Measurements from ENCODE around the gene HFM1.

HFM1 gene

DNA sequence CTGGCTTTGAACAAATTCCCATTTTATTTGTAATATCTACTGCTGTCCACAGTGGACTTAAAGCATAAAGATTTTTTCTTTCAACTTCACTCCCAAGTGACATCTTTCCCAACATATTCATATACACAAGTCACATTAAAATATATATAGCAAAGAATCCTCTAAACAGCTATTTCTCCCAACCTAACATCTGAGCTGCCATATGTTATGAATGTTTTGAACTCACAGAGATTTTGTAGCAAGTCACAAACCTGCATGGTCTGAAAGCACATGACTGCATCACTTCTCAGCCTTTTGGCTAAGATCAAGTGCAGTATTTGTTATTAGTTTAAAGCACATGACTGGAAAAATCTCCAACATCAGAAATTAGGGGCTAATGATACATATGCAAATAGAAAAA, 7.7 kb upstream of the HFM1 start:
- Histone ChIP-seq H3K27me3 (ENCODE audit: control insufficient read depth in 5 of 5, insufficient read depth in 4 of 5, low read length in 5 of 5) (no peaks in the 10 kb centered on the region), H3K9me3 (ENCODE audit: control insufficient read depth in 5 of 5, low read length in 5 of 5) (no peaks in the 10 kb centered on the region), H3K9ac (ENCODE audit: low read length in 5 of 5) (no peak overlapping the region), H3K4me3 (ENCODE audit: low read depth in 1 of 5, low read length in 5 of 5) (no peak overlapping the region), H3K27ac (ENCODE audit: low read depth, low read length) (no peak overlapping the region), H3K4me1 (ENCODE audit: control insufficient read depth in 5 of 5, insufficient read depth in 5 of 5, low read length in 5 of 5) (no peaks in the 10 kb centered on the region), H3K36me3 (ENCODE audit: control insufficient read depth in 5 of 5, insufficient read depth in 5 of 5, low read length in 5 of 5) (no peaks in the 10 kb centered on the region)

DNA sequence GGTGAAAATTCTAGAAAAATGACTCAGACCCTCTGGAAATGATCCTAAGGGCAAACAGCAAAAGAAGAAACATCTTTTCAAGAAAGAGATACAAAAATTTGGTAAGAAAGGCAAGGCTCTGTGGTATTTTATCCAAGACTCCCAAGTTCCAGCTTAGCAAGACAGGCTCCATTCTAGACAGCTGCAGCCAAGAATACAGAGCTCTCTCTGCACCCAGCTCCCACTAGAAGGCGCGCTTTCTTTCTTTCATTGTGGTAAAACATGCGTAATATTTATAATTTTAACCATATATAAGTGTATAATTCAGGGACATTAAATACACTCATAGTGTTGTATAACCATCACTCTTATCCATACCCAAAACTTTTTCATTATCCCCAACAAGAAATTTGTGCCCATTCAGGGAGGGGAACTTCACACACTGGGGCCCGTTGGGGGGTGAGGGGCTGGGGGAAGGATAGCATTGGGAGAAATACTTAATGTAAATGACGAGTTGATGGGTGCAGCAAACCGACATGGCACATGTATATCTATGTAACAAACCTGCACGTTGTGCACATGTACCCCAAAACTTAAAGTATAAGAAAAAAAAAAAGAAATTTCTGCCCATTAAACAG, 2.2 kb upstream of the HFM1 start:
- Histone ChIP-seq H3K27me3 (ENCODE audit: control insufficient read depth in 5 of 5, insufficient read depth in 4 of 5, low read length in 5 of 5) (no peaks in the 10 kb centered on the region), H3K4me1 (ENCODE audit: control insufficient read depth in 5 of 5, insufficient read depth in 5 of 5, low read length in 5 of 5) (peaks cover 0 to 12% (median 5%) of the 10 kb centered on the region in 5 donors), H3K36me3 (ENCODE audit: control insufficient read depth in 5 of 5, insufficient read depth in 5 of 5, low read length in 5 of 5) (no peaks in the 10 kb centered on the region), H3K9me3 (ENCODE audit: control insufficient read depth in 5 of 5, low read length in 5 of 5) (no peaks in the 10 kb centered on the region), H3K9ac (ENCODE audit: low read length in 5 of 5) (no peak overlapping the region), H3K27ac (ENCODE audit: low read depth, low read length) (no peak overlapping the region), H3K4me3 (ENCODE audit: low read depth in 1 of 5, low read length in 5 of 5) (no peak overlapping the region)

GRCh38 chr1:91402023-91402422, 2.6 kb downstream of the HFM1 start:
- Histone ChIP-seq H3K9me3 (ENCODE audit: control insufficient read depth in 5 of 5, low read length in 5 of 5) (no peaks in the 10 kb centered on the region), H3K4me1 (ENCODE audit: control insufficient read depth in 5 of 5, insufficient read depth in 5 of 5, low read length in 5 of 5) (peaks cover 0 to 15% (median 8%) of the 10 kb centered on the region in 5 donors), H3K36me3 (ENCODE audit: control insufficient read depth in 5 of 5, insufficient read depth in 5 of 5, low read length in 5 of 5) (no peaks in the 10 kb centered on the region), H3K4me3 (ENCODE audit: low read depth in 1 of 5, low read length in 5 of 5) (no peak overlapping the region), H3K27ac (ENCODE audit: low read depth, low read length) (no peak overlapping the region), H3K27me3 (ENCODE audit: control insufficient read depth in 5 of 5, insufficient read depth in 4 of 5, low read length in 5 of 5) (no peaks in the 10 kb centered on the region), H3K9ac (ENCODE audit: low read length in 5 of 5) (no peak overlapping the region)

DNA sequence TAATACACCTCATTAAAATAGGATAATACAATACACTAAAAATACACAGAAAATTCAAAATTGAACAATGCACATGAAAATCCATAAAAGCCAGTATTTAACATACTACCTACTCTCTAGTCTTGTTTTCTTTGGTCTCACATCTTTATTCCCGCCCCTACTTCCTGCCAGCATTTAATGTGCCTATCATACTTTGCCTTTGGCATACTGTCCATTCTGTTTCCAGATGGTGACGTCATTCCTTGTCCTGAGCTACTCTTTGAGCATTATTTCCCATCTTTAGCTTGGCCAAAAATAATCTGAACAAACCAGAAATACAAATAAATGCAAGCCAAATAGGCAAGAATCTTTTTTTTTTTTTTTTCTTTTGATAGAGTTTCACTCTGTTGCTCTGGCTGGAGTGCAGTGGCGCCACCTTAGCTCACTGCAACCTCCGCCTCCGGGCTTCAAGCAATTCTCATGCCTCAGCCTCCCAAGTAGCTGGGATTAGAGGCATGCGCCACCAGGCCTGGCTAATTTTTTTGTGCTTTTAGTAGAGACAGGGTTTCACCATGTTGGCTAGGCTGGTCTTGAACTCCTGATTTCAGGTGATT, 4.4 kb downstream of the HFM1 start:
- Histone ChIP-seq H3K27ac (ENCODE audit: low read depth, low read length) (no peak overlapping the region), H3K36me3 (ENCODE audit: control insufficient read depth in 5 of 5, insufficient read depth in 5 of 5, low read length in 5 of 5) (no peaks in the 10 kb centered on the region), H3K9me3 (ENCODE audit: control insufficient read depth in 5 of 5, low read length in 5 of 5) (no peaks in the 10 kb centered on the region), H3K4me1 (ENCODE audit: control insufficient read depth in 5 of 5, insufficient read depth in 5 of 5, low read length in 5 of 5) (peaks cover 0 to 15% (median 8%) of the 10 kb centered on the region in 5 donors), H3K4me3 (ENCODE audit: low read depth in 1 of 5, low read length in 5 of 5) (no peak overlapping the region), H3K9ac (ENCODE audit: low read length in 5 of 5) (no peak overlapping the region), H3K27me3 (ENCODE audit: control insufficient read depth in 5 of 5, insufficient read depth in 4 of 5, low read length in 5 of 5) (no peaks in the 10 kb centered on the region)

GRCh38 chr1:91398291-91398690, 6.3 kb downstream of the HFM1 start:
- Histone ChIP-seq H3K27ac (ENCODE audit: low read depth, low read length) (no peak overlapping the region), H3K4me3 (ENCODE audit: low read depth in 1 of 5, low read length in 5 of 5) (no peak overlapping the region), H3K9ac (ENCODE audit: low read length in 5 of 5) (no peak overlapping the region), H3K9me3 (ENCODE audit: control insufficient read depth in 5 of 5, low read length in 5 of 5) (no peaks in the 10 kb centered on the region), H3K36me3 (ENCODE audit: control insufficient read depth in 5 of 5, insufficient read depth in 5 of 5, low read length in 5 of 5) (no peaks in the 10 kb centered on the region), H3K27me3 (ENCODE audit: control insufficient read depth in 5 of 5, insufficient read depth in 4 of 5, low read length in 5 of 5) (no peaks in the 10 kb centered on the region), H3K4me1 (ENCODE audit: control insufficient read depth in 5 of 5, insufficient read depth in 5 of 5, low read length in 5 of 5) (peaks cover 0 to 10% (median 2%) of the 10 kb centered on the region in 5 donors)

- Histone ChIP-seq H3K4me1 (ENCODE audit: control insufficient read depth in 5 of 5, insufficient read depth in 5 of 5, low read length in 5 of 5) (peaks cover 0 to 10% (median 2%) of the 10 kb centered on the region in 5 donors), H3K9me3 (ENCODE audit: control insufficient read depth in 5 of 5, low read length in 5 of 5) (no peaks in the 10 kb centered on the region), H3K27ac (ENCODE audit: low read depth, low read length) (no peak overlapping the region), H3K4me3 (ENCODE audit: low read depth in 1 of 5, low read length in 5 of 5) (no peak overlapping the region), H3K9ac (ENCODE audit: low read length in 5 of 5) (no peak overlapping the region), H3K36me3 (ENCODE audit: control insufficient read depth in 5 of 5, insufficient read depth in 5 of 5, low read length in 5 of 5) (no peaks in the 10 kb centered on the region), H3K27me3 (ENCODE audit: control insufficient read depth in 5 of 5, insufficient read depth in 4 of 5, low read length in 5 of 5) (no peaks in the 10 kb centered on the region)
Measured at GRCh38 chr1:91397605-91398004, 7.0 kb downstream of the HFM1 start.

DNA sequence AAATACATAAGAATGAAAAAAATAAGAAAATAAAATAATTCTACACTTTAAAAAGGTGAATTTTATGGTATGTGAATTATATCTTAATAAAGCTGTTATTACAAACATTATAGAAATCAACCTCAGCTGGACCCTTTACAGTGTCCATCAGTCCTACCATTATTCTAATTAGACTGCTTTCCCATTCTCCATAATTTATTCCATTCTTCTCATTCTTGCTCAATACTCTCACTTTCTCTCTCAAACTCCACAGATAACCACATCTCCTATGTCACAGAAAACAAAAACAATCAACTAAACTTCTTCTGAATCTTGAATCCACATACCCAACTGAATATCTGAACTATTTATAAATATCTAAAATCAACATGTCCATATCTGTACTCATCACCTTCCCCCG, 11.6 kb downstream of the HFM1 start:
- H3K9me3 ChIP-seq (ENCODE audit: control insufficient read depth in 5 of 5, low read length in 5 of 5), result no peaks in the 10 kb centered on the region
- no peak overlapping the region for H3K9ac ChIP-seq (ENCODE audit: low read length in 5 of 5)
- no peaks in the 10 kb centered on the region for H3K4me1 ChIP-seq (ENCODE audit: control insufficient read depth in 5 of 5, insufficient read depth in 5 of 5, low read length in 5 of 5)
- H3K4me3 ChIP-seq (ENCODE audit: low read depth in 1 of 5, low read length in 5 of 5), result no peak overlapping the region
- no peaks in the 10 kb centered on the region for H3K27me3 ChIP-seq (ENCODE audit: control insufficient read depth in 5 of 5, insufficient read depth in 4 of 5, low read length in 5 of 5)
- H3K27ac ChIP-seq (ENCODE audit: low read depth, low read length), result no peak overlapping the region
- no peaks in the 10 kb centered on the region for H3K36me3 ChIP-seq (ENCODE audit: control insufficient read depth in 5 of 5, insufficient read depth in 5 of 5, low read length in 5 of 5)

- no peaks in the 10 kb centered on the region for H3K9me3 ChIP-seq (ENCODE audit: control insufficient read depth in 5 of 5, low read length in 5 of 5)
Measured at GRCh38 chr1:91386109-91386508, 18.5 kb downstream of the HFM1 start.

DNA sequence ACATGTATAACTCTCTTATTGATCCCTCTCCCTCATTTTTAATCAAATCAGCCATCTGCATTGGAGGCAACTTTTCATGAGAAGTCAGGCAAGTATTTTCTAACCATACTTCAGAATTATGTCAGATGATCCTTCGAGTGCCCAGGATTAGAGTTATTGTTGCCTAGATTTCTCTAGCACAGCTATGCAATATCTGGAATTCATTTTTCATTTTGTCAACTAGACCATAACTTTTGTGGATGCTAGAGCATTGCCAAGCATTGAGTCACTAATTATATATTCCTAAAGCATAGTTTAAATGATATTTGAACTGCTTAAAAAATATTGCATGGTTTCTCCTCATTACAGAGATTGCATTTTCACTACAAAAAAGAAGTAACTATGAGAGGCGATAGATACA, 21.2 kb downstream of the HFM1 start:
- H3K27me3 ChIP-seq (ENCODE audit: control insufficient read depth in 5 of 5, insufficient read depth in 4 of 5, low read length in 5 of 5), result no peaks in the 10 kb centered on the region
- no peak overlapping the region for H3K4me3 ChIP-seq (ENCODE audit: low read depth in 1 of 5, low read length in 5 of 5)
- H3K9ac ChIP-seq (ENCODE audit: low read length in 5 of 5), result no peak overlapping the region
- H3K27ac ChIP-seq (ENCODE audit: low read depth, low read length), result no peak overlapping the region
- H3K36me3 ChIP-seq (ENCODE audit: control insufficient read depth in 5 of 5, insufficient read depth in 5 of 5, low read length in 5 of 5), result no peaks in the 10 kb centered on the region
- no peaks in the 10 kb centered on the region for H3K4me1 ChIP-seq (ENCODE audit: control insufficient read depth in 5 of 5, insufficient read depth in 5 of 5, low read length in 5 of 5)
- no peaks in the 10 kb centered on the region for H3K9me3 ChIP-seq (ENCODE audit: control insufficient read depth in 5 of 5, low read length in 5 of 5)

More at GRCh38 chr1:91386109-91386508, 18.5 kb downstream of the HFM1 start:
- H3K4me1 ChIP-seq (ENCODE audit: control insufficient read depth in 5 of 5, insufficient read depth in 5 of 5, low read length in 5 of 5), result no peaks in the 10 kb centered on the region
- no peak overlapping the region for H3K27ac ChIP-seq (ENCODE audit: low read depth, low read length)
- H3K36me3 ChIP-seq (ENCODE audit: control insufficient read depth in 5 of 5, insufficient read depth in 5 of 5, low read length in 5 of 5), result no peaks in the 10 kb centered on the region
- no peak overlapping the region for H3K4me3 ChIP-seq (ENCODE audit: low read depth in 1 of 5, low read length in 5 of 5)
- H3K9ac ChIP-seq (ENCODE audit: low read length in 5 of 5), result no peak overlapping the region
- no peaks in the 10 kb centered on the region for H3K27me3 ChIP-seq (ENCODE audit: control insufficient read depth in 5 of 5, insufficient read depth in 4 of 5, low read length in 5 of 5)

GRCh38 chr1:91381844-91382243, 22.8 kb downstream of the HFM1 start:
- H3K9me3 ChIP-seq (ENCODE audit: control insufficient read depth in 5 of 5, low read length in 5 of 5), result no peaks in the 10 kb centered on the region
- H3K9ac ChIP-seq (ENCODE audit: low read length in 5 of 5), result no peak overlapping the region
- no peaks in the 10 kb centered on the region for H3K27me3 ChIP-seq (ENCODE audit: control insufficient read depth in 5 of 5, insufficient read depth in 4 of 5, low read length in 5 of 5)
- no peak overlapping the region for H3K27ac ChIP-seq (ENCODE audit: low read depth, low read length)
- no peaks in the 10 kb centered on the region for H3K4me1 ChIP-seq (ENCODE audit: control insufficient read depth in 5 of 5, insufficient read depth in 5 of 5, low read length in 5 of 5)
- H3K36me3 ChIP-seq (ENCODE audit: control insufficient read depth in 5 of 5, insufficient read depth in 5 of 5, low read length in 5 of 5), result no peaks in the 10 kb centered on the region
- no peak overlapping the region for H3K4me3 ChIP-seq (ENCODE audit: low read depth in 1 of 5, low read length in 5 of 5)
